Activated CD4-positive, CD25-positive, alpha-beta regulatory T cell treated with anti-CD3 and anti-CD28 coated beads, Interleukin-2, amount 50 U/mL, for 72 hours (primary cell): ENCODE measurements around the gene TRIP13.
"Not testable (repeated sequence)": the region's sequence is repeated elsewhere in the genome, so short reads cannot be mapped to it uniquely, and the experiment has no call there.

Experiments
- DNase-seq: peaks from one replicate; pipeline ENCODE4 v3.0.0; 2021

Gene TRIP13

GRCh38 chr5:892394-893136 lies at the start of gene TRIP13, which contains the start of gene BRD9:
Gene TRIP13 (plus strand): TSS chr5:892884. CDS start chr5:892999, 115 bp downstream.
Gene BRD9 (minus strand): TSS chr5:892801. CDS start chr5:892657, 144 bp downstream.
- peak; percentile 88 for DNase-seq

GRCh38 chr5:843371-843770 lies 49.3 kb upstream of the TRIP13 start:
- peak; percentile 21 for DNase-seq

DNA sequence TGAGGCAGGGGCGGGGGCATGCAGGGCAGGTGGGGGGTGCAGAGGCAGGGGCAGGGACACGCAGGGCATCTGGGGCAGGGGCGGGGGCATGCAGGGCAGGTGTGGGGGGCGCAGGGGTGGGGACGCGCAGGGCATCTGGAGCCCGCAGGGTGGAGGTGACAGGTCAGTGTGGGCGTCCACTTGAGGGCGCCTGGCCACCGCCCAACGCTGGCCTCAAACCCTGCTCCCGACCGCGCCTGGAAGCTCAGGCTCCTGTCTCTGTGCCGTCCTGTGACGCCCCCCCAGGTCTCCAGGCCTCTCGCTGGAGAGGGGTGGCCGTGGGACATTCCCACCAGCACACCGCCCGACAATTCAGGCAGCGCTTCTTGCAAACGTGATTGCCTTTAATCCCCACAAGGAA lies 48.8 kb upstream of the TRIP13 start:
- not testable (repeated sequence) for DNase-seq

DNA sequence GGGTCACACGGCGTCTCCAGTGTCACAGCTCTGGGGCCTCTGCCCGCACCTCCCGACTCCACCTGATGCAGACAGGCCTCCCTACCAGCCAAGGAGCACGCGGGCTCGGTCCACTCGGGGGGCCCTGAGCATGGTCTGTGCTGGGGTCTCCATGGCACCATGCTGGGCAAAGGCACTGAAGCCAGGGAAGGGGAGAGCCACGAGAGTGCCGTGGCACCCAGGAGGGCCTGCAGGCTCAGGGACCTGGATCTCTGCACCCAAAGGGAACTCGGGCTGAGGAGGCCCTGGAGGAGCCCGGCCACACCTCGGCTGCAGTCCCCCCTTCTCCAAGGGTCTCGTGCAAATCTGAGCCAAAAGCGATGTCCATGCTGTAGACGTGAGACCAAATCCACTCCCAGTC lies 48.3 kb upstream of the TRIP13 start:
- peak; percentile 27 for DNase-seq

DNA sequence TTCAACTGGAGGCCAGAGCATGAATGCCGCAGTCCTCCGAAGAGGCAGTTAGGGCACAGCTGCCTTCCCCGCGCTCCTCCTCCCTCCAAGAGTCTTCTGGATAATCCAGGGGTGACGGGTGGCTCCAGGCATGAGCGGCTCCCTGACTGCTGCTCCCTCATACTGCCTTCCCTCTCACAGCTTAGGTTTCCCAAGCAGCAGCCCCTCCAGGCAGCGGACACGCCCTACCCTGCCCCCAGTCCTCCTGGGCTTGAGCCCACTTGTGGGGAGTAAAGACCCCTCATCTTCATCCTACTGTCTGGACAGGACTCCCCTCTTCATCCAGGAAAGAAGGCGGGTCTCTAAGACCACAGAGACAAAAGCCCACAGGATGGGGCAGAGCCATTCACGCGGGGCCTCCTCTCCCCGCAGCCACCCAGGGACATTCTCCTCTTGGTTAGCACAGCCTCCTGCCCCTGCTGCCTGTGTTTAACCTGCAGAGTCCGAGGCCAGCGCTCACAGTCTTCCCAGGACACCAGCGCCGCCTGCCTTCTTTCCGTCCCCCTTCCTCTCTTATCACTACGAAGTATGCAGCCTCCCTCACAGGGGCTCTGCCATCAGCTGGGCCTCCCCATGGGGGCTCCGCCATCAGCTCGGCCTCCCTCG lies 47.5 kb upstream of the TRIP13 start:
- DNase-seq = peak; percentile 22

DNA sequence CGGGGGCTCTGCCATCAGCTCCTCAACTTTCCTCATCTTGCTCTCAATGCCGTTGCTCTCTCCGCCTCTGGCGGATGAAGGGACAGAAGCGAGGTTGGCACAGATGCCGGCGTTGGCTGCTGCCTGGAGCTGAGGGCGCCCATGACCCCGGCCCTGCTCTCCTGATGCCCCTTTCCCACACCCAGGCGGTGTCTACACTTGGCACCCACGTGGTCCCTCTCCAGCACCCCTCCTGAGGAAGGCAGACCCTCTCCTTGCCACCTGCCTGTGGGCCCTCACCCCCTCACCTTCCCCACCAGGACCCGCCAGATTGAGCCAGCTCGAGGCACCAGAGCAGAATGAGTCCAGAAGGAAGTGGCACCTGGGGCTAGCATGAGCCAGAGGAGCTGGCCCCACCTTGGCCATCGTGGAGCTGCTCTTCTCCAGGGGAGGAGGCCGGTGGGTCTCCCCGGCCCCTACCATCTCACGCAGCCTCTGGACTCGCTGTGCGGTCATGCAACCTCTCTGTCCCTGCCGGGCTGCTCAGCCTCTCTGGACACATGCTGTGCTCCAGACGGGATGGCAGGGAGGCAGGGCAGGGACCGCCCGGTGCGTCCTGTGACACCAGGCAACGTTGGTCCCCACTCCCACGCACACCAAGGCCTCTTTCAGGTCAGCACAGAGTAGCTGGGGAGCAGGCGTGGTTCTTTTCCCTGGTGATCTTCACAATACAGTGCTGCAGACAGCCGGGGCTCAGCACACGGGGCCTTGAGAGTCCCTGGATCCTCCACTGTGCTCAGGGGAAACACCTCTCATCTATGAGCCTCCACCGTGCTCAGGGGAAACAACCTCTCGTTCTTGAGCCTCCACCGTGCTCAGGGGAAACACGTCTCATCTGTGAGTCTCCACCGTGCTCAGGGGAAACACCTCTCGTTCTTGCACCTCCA lies 46.7 kb upstream of the TRIP13 start:
- DNase-seq = not testable (repeated sequence)

DNA sequence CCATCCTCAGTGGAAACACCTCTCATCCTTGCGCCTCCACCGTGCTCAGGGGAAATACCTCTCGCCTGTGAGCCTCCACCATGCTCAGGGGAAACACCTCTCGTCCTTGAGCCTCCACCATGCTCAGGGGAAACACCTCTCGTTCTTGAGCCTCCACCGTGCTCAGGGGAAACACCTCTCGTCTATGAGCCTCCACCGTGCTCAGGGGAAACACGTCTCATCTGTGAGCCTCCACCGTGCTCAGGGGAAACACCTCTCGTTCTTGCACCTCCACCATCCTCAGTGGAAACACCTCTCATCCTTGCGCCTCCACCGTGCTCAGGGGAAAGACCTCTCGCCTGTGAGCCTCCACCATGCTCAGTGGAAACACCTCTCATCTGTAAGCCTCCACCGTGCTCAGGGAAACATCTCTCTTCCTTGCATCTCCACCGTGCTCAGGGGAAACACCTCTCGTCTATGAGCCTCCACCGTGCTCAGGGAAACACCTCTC lies 46.0 kb upstream of the TRIP13 start:
- DNase-seq = peak; percentile 32

DNA sequence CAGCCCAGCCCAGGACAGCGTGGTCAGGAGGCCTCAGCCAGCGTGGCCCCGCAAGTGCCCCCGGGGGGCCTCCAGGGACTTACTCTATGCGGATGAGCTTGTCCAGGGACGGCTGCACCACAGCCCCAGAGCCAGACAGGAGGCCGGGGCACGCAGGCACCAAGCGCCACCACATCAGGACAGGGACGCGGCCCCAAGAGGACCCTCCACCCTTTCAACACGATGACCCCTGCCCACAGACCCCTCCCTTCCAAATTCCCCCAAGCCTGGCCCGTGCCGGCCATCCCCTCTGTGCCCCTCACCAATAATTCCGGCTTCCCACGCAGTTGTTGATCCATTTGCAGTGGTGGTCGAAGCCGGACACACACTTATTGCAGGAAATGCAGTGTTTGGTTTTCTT lies 45.5 kb upstream of the TRIP13 start:
- DNase-seq = peak; percentile 18

GRCh38 chr5:847736-848135 lies 44.9 kb upstream of the TRIP13 start:
- DNase-seq = peak; percentile 14

GRCh38 chr5:848671-849111 lies 44.0 kb upstream of the TRIP13 start:
- peak; percentile 13 for DNase-seq

DNA sequence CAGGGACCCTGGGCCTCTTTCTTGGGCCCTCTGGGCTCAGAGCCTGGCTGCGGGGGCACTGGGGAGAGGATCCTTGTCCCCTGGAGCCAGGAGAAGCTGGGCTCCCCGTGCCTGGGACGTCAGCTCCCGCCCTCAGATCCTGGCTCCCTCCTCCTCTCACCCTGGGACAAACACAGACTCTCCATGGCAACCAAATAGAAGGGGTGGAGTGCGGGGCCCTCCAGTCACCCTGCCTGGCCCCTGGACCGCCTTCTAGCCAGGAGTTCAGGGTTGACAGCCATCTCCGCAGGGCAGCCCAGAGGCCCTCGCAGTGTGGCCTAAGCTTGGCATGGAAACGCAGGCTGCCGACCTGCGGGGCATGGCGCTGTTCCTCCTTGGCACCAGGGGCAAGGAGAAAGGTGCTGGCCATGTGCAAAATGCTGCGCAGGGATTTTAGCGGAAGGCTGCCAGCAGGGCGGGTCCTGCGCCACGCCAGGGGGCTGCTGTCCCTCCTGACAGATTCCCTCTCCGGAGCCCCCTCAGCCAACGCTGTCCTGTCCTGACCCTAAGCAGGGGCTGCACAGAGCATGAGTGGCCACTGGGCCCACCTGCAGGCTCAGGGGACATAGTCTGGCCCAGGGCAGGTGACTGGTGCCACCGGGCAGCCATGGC lies 42.9 kb upstream of the TRIP13 start:
- no peak for DNase-seq

GRCh38 chr5:850511-851006 lies 42.1 kb upstream of the TRIP13 start, which contains the start of gene ZDHHC11:
Gene ZDHHC11 (minus strand): TSS chr5:850986. CDS start chr5:850602, 384 bp downstream.
- peak; percentile 27 for DNase-seq

- peak; percentile 2 for DNase-seq
Observed at GRCh38 chr5:851076-851475, 41.6 kb upstream of the TRIP13 start.

- peak; percentile 13 for DNase-seq
Observed at GRCh38 chr5:851553-851952, 41.1 kb upstream of the TRIP13 start.

DNA sequence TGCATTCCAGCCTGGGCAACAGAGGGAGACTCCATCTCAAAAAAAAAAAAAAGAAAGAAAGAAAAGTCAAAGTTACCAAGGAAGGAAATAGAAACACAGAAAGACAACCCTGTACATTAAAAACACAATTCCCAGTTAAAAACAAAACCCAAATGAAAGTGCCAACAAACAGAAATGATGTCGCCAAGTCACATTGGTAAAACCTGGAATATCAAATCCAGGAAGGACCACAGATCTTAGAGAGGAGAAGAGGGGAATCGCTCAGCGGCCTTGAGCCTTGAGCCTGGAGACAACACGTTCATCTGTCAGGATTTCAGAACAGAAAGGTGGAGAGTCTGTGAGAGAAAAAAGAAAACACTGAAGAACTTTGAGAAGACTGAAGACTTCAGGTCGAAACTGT lies 40.7 kb upstream of the TRIP13 start:
- no peak for DNase-seq

GRCh38 chr5:852431-853401 lies 40.0 kb upstream of the TRIP13 start:
- peak; percentile 22 for DNase-seq

- peak; percentile 28 for DNase-seq
Observed at GRCh38 chr5:853416-854090, 39.1 kb upstream of the TRIP13 start.

- peak; percentile 17 for DNase-seq
Observed at GRCh38 chr5:854217-854616, 38.5 kb upstream of the TRIP13 start.

DNA sequence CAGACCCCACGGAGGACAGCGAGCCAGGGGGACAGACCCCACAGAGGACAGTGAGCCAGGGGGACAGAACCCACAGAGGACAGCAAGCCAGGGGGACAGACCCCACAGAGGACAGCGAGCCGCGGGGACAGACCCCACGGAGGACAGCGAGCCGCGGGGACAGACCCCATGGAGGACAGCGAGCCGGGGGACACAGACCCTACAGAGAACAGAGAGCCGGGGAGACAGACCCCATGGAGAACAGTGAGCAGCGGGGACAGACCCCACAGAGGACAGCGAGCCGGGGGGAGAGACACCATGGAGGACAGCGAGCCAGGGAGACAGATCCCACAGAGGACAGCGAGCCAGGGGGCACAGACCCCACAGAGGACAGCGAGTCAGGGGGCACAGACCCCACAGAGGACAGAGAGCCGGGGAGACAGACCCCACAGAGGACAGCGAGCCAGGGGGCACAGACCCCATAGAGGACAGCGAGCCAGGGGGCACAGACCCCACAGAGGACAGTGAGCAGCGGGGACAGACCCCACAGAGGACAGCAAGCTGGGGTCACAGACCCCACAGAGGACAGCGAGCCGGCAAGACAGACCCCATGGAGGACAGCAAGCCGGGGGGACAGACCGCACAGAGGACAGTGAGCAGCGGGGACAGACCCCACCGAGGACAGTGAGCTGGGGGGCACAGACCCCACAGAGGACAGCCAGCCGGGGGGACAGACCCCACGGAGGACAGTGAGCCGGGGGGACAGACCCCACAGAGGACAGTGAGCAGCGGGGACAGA lies 37.5 kb upstream of the TRIP13 start:
- peak; percentile 23 for DNase-seq
